ENCODE measurements around the gene STUM.

STUM gene

DNA sequence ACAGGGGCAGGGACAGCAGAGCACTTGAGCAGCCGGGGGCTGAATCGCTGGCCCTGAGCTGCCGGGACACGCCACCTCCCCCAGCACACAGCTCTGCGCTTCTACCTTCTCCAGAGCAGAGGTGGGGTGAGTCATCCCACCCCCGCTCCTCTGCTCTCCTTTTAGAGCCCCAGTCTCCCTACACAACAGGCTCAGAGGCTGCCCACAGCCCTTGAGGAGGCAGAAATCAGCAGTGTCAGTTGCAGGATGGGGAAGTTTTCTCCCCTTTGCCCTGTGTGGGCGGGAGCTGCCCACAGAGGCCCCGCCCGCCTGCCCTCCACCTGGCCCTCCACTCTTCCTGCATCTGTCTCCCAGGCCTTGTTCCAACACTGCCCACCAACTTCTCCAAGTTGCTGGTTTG lies 94.6 kb downstream of the STUM start:
- peak; percentile 80 for DNase-seq

DNA sequence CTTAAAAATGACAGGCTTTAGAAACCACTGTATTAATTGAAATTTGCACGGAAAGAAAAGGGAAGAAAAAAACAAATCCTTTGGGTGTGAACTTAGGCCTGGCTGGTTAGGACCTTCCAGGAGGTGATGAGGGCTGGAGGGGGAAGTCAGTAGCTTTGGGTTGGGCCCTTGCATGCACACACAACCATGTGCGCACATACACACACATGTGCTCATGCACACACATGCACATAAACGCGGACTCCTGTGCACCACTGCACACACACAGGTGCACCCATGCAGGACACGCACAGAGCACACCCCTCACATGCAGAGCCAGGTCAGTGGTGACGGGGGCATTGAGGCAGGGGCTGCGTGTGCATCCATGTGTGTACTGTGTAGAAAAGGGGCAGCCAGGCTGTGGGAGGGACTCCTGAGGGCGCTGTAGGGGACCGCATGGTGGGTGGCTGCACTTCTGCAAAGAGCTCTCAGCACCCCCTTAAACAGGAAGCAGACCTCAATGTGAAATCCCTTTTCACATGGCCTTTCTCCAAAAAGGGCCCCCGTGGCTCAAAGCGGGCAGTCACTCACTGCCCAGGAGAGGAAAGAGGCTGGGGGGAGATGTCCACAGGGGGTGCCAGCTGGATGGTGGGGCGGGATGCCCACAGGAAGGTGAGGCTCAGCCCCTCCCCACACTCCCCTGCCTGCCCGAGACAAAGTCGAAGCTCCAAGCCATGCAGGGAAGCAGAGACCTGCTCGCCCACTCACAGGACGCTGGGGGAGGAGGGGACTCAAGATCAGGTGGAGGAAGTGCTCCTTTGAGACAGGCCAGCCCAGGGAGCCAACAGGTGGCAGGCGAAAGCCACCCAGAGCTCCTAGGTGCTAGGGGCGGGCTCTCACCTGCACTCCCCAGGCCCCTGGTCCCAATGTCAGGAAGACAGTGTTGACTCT lies 95.3 kb downstream of the STUM start:
- DNase-seq = peak; percentile 62

DNA sequence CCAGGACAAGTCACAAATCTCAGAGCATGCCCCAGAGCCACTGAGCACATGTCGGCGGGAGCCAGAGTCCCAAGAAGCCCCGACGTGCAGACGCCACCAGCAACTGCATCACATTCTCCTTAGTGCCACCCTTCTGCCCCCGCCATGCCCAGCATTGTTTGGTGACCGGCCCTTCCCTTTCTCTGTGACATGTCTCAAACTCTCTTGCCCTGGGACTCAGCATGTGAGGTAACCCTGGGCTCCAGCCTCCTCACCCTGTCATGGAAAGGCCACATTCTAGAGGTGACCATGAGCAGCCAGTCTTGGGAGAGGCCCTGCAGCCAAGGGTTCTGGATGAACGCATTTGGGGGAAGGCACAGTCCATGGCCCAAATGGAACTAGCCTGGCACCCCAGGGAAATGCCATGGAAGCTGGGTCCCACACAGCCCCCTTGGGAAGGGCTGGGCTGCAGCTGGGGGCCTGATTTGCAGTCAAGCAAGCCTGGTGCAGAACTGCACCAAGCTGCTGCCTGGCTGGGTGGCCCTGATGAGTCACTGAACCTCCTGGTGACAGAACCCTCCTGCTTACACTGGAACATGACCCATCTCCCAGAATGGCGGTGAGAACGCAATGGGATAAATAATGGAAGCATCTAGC lies 96.1 kb downstream of the STUM start:
- peak; percentile 44 for DNase-seq

DNA sequence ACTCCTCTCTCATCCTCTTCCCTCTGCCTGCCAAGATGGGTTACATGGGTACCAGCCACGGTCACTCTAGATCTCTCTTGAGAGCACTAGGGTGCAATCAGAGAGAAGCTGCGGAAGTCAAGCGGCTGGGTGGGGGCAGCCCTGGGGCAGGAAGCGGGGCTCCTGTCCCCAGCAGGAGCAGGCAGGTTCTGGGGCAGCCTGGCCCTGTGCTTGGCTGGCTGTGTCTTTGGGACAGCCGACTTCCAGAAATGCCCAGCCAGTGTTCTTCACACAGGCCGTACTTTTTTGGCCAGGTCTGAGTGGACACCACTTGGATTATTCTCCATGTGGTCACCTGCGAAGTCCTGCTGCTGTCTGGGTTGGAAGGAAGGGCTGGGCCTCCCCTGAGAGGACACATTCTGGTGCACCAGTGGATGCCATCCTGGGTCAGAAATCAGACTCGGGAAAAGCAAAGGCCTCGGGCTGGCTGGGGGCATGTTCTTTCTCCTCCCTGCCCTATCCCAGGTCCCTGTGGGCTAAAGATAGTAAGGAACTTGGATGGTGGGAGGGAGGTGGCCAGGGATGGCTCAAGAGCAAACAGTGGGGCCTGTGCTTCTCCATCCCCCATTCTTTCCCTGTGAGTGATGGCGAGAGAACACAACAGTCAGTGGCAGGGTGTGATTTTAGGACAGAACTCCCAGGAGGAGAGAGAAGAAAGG lies 96.9 kb downstream of the STUM start:
- no peak for DNase-seq

DNA sequence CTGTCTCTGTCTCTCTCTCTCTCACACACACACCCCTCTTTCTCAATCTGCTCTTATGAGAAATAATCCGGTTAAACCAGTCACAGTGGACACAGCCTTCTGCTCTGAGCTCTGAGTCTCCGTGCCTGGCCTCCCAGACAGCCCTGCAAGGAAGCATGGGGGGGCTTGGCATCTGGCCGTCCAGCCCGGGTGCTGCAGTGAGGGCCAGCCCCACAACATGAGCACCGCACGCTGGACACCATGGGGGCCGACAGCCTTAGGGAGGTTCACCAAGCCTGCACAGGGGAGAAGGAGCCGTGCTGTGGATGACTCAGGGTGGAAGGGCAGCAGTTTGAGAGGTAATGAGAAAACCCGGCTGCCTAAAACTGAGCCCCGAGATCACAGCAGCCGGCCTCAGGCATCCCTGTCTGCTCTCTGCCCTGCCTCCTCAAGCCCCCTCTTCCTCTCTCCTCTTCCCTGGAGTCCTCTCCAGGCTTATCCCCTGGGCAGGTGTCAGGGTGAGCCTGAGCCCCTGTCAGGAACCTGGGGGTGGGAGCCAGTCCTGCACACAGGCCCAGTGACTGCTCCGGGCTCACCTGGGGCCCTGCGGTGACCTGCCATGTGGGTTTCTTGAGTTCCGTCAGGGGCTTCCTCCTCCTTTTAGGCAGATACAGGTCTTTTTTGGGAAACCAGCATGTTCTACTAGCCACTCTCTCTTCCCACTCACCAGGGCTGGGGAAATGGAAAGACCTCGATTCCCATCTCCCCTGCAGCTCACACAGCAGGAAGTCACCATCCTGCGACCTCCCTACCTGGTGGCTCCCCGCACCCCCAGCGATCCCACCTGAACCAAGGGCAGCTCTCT lies 97.7 kb downstream of the STUM start:
- no peak for DNase-seq

DNA sequence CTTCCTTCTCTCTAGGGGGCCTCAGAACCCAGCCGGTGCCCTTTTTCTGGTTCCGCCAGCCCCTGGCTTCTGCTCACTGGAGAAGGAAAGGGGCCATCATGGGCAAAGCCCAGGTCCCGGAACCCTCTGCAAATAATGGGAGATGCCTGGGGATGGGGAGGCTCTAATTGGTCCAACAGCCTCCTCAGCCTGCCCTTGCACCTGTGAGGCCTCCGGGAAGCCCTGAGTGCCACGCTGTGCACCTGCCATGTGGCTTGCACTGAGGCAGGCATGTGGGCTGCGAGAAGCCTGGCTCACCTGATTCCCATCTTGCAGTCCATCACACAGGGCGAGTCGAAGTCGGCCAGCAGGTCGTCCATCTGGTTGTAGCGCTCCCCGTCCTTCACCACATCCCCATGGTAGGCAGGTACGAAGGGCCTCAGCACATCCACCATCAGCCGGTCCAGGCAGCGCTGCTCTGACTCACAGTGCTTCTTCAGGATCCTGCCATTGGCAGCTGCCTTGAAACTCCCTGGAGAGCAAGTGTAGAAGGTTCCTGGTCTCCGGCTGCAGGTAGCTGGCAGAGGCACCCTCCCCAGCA lies 98.4 kb downstream of the STUM start:
- no peak for DNase-seq

DNA sequence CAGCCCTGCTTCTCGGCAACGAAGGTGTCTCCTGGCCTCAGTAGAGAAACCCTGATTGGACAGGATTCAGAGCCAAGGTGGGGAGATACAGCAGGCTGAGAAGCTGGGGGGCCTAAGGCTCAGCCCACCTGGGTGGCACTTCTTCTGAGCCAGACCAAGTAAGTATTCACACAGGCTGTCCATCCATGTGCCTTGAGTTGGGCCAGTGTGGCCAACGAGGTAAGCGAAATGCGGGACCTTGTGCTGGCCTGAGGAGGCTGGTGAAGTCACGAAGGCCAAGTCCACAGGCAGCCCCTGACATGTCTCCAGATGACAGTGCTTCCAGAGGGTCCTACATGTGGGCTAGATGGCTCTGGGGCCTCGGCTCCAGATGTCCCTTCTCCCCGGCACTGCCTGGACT lies 99.2 kb downstream of the STUM start:
- no peak for DNase-seq

DNA sequence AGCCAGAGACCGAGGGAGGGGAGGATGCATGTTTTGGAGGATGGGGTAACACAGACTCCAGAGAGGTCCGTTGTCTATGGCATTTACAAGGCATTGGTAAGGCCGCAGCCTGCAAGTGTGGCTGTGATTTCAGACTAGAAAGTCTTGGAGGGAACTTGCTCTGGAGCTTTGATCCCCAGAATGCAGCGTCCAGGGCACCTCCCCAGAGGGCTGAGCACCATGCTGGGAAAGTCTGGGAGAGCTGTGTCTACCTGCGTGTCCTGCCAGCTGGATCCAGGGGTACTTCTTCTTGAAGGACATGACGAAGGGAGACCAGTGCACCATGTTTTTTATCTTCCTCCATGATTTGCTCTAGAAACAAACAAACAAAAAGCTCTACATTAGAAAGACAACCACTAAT lies 99.9 kb downstream of the STUM start:
- no peak for DNase-seq

DNA sequence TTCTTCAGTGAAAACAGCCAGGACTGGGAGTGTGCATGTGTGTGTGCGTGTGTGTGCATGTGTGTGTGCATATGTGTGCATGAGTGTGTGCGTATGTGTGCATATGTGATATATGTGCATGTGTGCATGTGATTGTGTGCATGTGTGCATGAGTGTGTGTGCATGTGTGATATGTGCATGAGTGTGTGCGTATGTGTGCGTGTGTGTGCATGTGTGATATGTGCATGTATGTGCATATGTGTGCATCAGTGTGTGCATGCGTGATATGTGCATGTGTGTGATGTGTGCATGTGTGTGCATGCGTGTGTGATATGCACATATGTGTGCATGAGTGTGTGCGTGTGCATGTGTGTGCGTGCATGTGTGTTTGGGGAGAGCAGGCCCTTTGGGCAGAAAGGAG lies 100.7 kb downstream of the STUM start:
- DNase-seq = no peak

DNA sequence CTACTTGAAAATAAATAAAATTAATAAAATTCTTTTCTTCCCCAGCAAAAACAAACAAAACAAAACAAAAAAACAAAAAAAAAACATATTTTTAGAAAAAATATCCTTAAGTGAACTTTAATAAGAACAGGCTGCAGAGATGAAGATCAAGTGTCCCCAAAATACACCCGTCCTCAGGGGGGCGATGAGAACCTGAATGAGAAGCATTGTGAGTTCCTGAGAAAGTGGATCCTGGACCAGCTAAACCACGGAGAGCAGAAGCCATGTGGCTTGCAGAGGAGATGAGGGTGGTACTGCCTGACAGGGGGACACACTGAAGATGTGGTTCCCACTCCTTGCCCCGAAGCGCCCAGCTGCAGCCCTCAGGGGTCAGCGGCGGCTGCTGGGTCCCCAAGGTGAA lies 101.2 kb downstream of the STUM start:
- DNase-seq = no peak

DNA sequence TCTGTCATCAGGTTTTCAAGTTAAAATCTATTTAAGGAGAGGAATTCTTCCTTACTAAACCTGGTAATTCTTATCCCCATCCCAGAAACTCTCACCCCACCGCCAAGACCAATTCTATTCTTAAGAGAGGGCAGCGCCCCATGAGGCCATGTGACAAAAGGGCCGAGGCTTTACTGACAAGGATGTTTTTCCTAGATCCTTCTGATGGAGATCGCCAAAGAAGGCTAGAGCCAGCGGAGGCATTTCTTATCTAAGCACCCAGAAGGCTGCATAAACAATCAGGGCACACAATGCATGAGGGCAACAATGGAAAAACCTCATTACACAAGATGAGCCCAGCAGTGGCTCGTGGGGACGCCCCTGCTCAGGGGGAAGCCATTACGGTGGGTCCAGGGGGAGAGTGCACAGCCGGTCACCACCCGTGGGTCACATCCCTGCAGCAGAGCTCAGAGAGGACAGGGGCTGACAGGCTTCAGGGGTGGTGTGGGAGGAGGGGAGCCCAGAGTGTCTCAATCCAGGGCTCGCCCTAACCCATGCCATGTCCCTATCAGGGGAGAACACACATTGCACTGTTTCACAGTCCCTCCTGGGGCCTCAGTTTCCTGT lies 101.8 kb downstream of the STUM start:
- no peak for DNase-seq

DNA sequence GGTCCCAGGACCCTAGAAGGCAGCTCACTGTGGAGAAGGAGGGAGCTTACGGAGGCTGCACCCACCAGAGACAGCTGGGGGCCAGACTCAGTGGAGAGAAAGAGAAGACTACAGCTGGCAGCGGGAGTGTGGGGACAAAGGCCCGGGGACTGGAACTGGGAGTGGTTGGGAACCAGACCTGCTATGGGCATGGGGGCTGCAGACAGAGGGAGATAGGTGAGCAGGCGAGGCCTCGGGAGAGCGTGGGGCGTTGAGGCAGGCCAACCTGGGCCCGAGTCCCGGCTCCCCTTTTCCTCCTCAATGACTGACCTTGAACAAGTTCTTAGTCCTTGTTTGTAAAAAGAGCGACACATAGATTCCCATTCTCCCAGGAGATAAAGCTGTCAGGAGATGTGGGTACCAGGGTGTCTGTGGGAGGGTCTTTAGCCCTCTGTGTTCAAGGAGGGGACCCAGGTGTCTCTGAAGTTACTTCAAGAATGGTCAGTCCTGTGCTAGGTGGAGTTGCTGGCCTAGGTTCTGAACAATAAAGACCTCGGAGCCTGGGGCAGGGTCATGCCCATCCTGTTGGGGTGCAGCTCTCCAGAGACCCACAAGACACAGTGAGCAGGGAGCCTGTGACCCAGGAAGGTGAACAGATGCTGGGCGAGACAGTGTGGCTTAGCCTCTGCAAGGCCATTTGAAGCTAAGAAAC lies 102.6 kb downstream of the STUM start:
- no peak for DNase-seq

DNA sequence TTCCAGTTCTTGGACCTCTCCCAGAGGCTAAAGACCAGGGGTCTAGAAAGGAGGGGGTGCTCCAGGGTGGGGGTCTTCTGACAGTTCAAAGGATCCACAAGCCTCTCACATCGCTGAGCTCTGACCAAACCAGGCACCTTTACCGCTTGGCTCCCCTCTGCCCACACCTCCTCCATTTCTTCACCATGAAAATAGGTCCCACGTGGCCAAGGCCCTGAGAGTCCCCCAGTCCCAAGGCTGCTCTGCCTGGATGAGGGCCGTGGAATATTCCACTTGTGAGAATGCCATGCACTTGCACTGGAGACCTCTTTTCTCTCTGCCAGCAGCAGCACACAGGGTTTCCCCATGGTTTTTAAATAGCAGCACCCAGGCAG lies 103.2 kb downstream of the STUM start:
- DNase-seq = no peak

DNA sequence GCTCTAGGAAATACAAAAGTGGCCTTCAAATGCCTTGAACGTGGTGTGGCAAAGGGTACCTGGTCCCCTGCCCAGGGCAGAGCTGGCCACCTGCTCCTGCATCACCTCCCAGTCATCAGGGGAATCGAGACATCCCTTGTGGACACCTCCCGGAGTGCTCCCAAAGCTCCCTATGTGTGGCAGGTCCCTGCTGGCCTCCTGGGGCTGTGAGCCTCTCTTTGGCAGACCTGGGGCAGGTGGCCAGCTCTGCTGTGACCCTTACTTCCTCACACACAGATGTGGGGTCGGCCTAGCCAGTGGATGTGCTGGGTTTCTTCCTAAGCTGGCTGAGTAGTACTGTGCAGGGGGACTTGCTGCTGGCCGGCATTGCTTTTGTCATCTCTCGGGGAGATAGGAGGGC lies 104.0 kb downstream of the STUM start:
- no peak for DNase-seq

DNA sequence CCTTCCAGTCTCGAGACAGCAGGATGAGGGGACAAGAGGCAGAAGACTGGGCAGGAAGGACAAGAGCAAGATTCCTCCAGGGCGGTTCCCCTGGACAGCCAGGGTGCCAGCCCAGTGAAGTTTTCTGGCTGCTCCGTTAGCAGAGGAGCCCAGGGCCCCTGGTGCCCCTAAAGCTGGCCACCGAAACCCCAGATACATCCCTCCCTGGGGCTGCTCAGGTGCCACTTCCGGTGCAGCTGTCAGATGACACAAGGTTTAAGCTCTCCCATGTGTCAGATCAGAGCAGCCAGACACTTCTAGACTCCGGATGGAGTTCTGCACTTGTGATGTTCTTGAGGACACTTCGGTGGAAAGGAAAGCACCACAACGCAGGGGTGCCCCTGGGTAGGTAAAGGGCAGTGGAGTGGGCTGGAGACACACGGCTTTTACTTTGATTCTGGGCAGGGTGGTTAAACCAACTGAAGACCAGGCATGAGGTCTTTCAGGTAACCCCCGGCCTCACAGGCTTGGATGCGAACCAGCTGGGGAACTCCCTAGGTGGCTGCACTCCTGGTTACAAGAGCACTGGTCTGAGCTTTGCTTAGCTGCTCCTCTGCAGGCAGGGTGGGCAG lies 104.9 kb downstream of the STUM start:
- DNase-seq = peak; percentile 56

DNA sequence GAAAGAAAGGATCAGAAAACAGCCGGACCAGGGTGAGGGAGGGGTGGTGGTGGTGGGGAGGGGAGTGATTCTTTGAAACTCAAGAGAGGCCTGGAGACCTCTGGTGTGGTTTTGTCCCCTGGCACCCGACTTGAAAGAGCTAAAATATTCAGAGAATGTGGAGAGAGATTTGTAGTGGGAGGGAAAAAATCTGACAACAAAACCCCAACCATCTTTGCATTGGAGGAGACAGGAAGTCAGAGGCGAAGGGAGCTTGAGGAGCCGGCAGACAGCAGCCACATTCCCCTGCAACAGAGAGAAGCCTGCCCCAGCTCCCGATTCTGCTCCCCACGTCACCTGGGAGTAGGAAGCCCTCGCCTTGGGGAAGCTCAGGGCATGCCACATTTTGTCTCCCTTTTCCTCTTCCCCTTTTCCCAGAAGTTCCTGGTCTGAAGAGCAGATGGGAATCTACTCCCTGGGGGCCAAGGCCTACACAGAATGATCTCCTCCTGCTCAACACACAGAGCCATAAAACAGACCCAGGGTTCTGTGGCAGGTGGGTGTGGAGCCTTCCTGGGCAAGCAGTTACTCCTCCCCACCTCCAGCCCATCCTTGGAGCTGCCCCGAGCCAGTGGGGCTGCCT lies 105.6 kb downstream of the STUM start:
- no peak for DNase-seq

DNA sequence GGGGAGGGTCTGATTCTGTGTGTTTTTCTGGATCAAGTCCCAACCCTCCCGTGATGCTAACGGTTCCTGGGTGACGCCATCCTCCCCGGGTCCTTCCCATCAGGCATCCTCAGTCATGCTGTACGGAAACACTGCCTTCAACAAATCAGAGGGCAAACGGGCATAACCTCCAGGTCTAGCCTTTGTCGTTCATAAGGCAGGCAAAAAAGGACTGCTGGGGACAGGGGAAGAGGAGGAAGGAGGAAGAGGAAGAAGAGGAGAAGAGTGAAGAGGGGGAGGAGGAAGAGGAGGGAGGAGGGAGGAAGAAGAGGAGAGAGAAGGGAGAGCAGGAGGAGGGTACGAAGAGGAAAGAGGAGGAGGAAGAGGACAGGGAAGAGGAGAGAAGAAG lies 106.1 kb downstream of the STUM start:
- DNase-seq = no peak

DNA sequence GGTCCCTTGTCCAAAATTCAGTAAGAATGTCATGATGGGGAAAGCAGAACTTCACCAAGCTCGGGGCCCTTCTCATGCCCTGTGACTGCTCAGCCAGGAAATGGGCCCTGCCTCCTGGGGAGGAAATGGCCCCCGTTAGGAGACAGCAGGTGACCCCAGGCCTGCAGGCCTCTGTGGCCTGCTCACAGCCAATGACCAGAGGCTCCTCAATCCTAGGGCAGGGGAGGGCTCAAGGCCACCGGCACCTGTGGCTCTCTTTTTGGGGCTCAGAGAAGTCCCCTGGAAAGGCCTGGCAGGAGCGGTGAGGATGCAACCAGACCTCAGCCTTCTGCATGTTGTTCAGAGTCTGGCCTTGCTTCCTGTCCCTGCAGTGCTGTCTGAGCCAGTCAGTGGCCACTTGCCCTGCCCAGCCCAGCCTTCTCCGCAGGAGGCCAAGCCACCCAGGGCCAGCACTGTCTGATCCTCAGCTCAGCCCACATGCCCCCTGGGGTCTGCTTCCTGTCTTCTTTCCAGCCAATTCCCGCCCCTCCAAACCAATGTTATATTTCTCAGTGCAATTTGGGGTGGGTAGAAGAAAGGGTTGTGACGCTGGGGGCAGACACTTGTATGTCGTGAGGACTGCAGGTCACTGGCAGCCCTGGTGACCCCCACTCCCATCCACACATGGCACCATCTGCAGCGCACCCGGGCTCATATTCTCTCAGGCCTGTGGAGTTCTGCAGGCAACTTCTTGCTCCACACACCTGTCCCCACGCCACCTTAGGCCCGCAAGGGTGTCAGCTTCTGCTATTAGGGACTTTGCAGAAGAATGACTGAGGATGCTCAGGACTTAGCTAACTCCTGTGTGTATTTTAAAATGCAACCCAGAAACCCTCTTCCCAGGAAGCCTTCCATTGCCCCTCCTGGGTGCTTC lies 106.9 kb downstream of the STUM start:
- DNase-seq = no peak

DNA sequence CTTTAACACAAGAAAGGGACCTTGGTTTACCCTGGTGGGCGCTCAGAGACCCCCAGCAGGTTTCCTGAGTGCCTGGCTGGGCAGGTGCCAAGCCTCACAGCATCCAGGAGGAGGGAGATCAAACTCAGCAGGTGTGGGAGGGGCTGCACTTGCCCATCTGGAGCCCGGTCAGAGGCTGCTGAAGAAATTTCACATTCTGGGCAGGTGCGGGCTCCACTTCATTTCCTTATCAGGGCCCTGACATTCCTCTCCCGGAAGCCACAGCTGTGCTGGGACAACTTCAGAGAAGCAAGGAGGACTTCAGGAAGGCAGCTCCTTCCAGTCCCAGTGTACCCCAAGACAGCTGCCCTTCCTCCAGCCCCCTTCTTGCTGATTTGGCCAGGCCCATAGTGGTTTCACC lies 107.6 kb downstream of the STUM start:
- DNase-seq = no peak
